Mesodermal cell (in vitro differentiated cells): Measurements from ENCODE around the gene GPSM3.

Experiments
- H3K27ac ChIP-seq: 2 replicates; pipeline ENCODE4 v1.7.0; 2013; ENCODE audit warnings: mild to moderate bottlenecking, low read depth, low read length, moderate library complexity; ENCODE audit not compliant: severe bottlenecking
- H3K36me3 ChIP-seq: 2 replicates; pipeline ENCODE4 v1.7.1; 2013; ENCODE audit warnings: mild to moderate bottlenecking, low read length, moderate library complexity; ENCODE audit not compliant: control insufficient read depth, insufficient read depth
- H3K4me1 ChIP-seq: one replicate; pipeline ENCODE4 v1.7.1; 2013; ENCODE audit warnings: mild to moderate bottlenecking, low read length; ENCODE audit not compliant: insufficient read depth, control insufficient read depth, poor library complexity, severe bottlenecking
- H3K4me3 ChIP-seq: 2 replicates; pipeline ENCODE4 v1.7.0; 2013; ENCODE audit warnings: low read length, control low read depth, mild to moderate bottlenecking; ENCODE audit not compliant: insufficient read depth, poor library complexity, severe bottlenecking; ENCODE audit errors: extremely low read depth
- H3K9me3 ChIP-seq: 2 replicates; pipeline ENCODE4 v1.7.1; 2013; ENCODE audit warnings: mild to moderate bottlenecking, low read length, moderate library complexity; ENCODE audit not compliant: control insufficient read depth
- WGBS, 2 experiments: methylation state at CpG; one replicate each; pipeline ENCODE4 v1.1.5; 2013; ENCODE audit warnings: missing lambda C conversion rate in 2 of 2; ENCODE audit not compliant: insufficient coverage in 2 of 2; 5-methylcytosine and 5-hydroxymethylcytosine counted together

The GPSM3 gene

GRCh38 chr6:32154514-32155161, 37.8 kb downstream of the GPSM3 start:
- peak overlapping the region; percentile 98 for H3K27ac ChIP-seq
- WGBS, 2 experiments = 16 to 22% methylated on average over 27 of the region's 34 CpGs
- H3K9me3 ChIP-seq = no peaks in the 10 kb centered on the region

GRCh38 chr6:32153564-32154513, 38.6 kb downstream of the GPSM3 start, which contains the start of gene PPT2:
Gene PPT2, plus strand, starts transcription at chr6:32154141. Its CDS starts 454 bp downstream, at chr6:32154595.
- peak within 1 kb of the TSS; percentile 98 for H3K27ac ChIP-seq
- peak within 1 kb of the TSS; percentile 95 for H3K4me3 ChIP-seq
- H3K4me1 ChIP-seq = peaks cover 22% of the 10 kb centered on the region
- WGBS, 2 experiments = 0% methylated on average over 24 to 36 of the region's 52 CpGs
- peaks cover 37% of the 10 kb centered on the region for H3K36me3 ChIP-seq
- H3K9me3 ChIP-seq = no peaks in the 10 kb centered on the region

More at GRCh38 chr6:32154514-32155161, 37.8 kb downstream of the GPSM3 start:
- Histone ChIP-seq H3K4me3 (peak overlapping the region; percentile 95), H3K36me3 (peaks cover 42% of the 10 kb centered on the region), H3K4me1 (peaks cover 22% of the 10 kb centered on the region)

GRCh38 chr6:32152769-32153563, 39.5 kb downstream of the GPSM3 start:
- H3K4me3 ChIP-seq = peak overlapping the region; percentile 95
- no peaks in the 10 kb centered on the region for H3K9me3 ChIP-seq
- peaks cover 28% of the 10 kb centered on the region for H3K36me3 ChIP-seq
- WGBS, 2 experiments = 1 to 5% methylated on average over 14 to 30 of the region's 35 CpGs
- H3K4me1 ChIP-seq = peaks cover 22% of the 10 kb centered on the region
- peak overlapping the region; percentile 98 for H3K27ac ChIP-seq

GRCh38 chr6:32151863-32152768, 40.3 kb downstream of the GPSM3 start, which contains the start of gene PRRT1:
Gene PRRT1, minus strand, starts transcription at chr6:32151939. Its CDS starts 112 bp downstream, at chr6:32151827.
- Histone ChIP-seq H3K36me3 (peaks cover 20% of the 10 kb centered on the region), H3K4me3 (peak within 1 kb of the TSS; percentile 95), H3K4me1 (peaks cover 22% of the 10 kb centered on the region), H3K9me3 (no peaks in the 10 kb centered on the region), H3K27ac (peak within 1 kb of the TSS; percentile 98)
- WGBS, 2 experiments = 22 to 33% methylated on average over 1 to 3 of the region's 24 CpGs

- Histone ChIP-seq H3K4me3 (peak overlapping the region; percentile 18), H3K9me3 (no peaks in the 10 kb centered on the region)
- WGBS, 2 experiments = 58% methylated on average over 4 to 7 of the region's 8 CpGs
Observed at GRCh38 chr6:32151181-32151862, 41.1 kb downstream of the GPSM3 start.

GRCh38 chr6:32149932-32150870, 42.2 kb downstream of the GPSM3 start:
- Histone ChIP-seq H3K9me3 (no peaks in the 10 kb centered on the region), H3K4me1 (peaks cover 28% of the 10 kb centered on the region), H3K4me3 (no peak overlapping the region), H3K27ac (no peak overlapping the region), H3K36me3 (peaks cover under 1% of the 10 kb centered on the region)
- WGBS, 2 experiments = 70 to 72% methylated on average over 49 to 55 of the region's 55 CpGs

More at GRCh38 chr6:32151181-32151862, 41.1 kb downstream of the GPSM3 start:
- no peak overlapping the region for H3K27ac ChIP-seq
- H3K4me1 ChIP-seq = peaks cover 29% of the 10 kb centered on the region
- peaks cover 12% of the 10 kb centered on the region for H3K36me3 ChIP-seq

GRCh38 chr6:32149092-32149755, 43.2 kb downstream of the GPSM3 start:
- Histone ChIP-seq H3K4me3 (no peak overlapping the region), H3K4me1 (peaks cover 22% of the 10 kb centered on the region), H3K36me3 (no peaks in the 10 kb centered on the region), H3K9me3 (no peaks in the 10 kb centered on the region), H3K27ac (no peak overlapping the region)
- WGBS, 2 experiments = 95 to 97% methylated on average over 39 to 40 of the region's 47 CpGs

- H3K9me3 ChIP-seq = no peaks in the 10 kb centered on the region
- H3K36me3 ChIP-seq = no peaks in the 10 kb centered on the region
- H3K4me3 ChIP-seq = no peak overlapping the region
- peaks cover 22% of the 10 kb centered on the region for H3K4me1 ChIP-seq
- 96% methylated on average over 23 to 25 of the region's 39 CpGs for WGBS, 2 experiments
- H3K27ac ChIP-seq = no peak overlapping the region
Observed at GRCh38 chr6:32148289-32149091, 44.0 kb downstream of the GPSM3 start.
